ENCODE data around the gene MIA.
"Not testable (repeated sequence)": the region's sequence is repeated elsewhere in the genome, so short reads cannot be mapped to it uniquely, and the experiment has no call there.

Gene MIA

DNA sequence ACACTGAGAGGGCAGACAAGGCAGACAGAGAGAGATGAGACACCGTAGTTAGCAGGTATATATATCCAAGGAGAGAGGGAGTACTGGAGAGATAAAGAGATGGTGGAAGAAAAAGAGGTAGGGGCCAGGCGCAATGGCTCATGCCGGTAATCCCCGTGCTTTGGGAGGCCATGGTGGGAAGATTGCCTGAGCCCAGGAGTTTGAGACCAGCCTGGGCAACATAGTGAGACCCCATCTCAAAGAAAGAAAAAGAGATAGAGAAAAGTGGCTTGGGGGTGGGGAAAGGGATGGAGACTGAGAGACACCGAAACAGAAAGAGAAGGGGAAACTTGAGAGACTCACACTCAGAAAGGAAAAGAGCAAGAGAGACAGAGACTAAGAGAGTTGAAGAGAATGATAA, 5.3 kb downstream of the MIA start:
- no peak for DNase-seq (ENCODE audit: low spot score)

DNA sequence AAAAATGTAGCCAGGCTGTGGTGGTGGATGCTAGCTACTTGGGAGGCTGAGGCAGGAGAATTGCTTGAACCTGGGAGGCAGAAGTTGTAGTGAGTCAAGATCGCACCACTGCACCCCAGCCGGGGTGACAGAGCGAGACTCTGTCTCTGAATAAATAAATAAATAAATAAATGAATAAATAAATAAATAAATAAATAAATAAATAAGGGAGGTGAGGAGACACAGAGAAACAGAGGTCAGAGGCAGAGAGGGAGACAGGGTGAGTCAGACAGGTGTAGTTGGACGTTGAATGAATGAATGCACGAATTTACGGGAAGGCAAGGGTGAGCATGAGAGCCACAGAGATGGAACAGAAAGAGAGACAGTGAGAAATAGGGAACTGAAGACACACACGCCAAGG, 5.8 kb downstream of the MIA start:
- DNase-seq (ENCODE audit: low spot score), result no peak

DNA sequence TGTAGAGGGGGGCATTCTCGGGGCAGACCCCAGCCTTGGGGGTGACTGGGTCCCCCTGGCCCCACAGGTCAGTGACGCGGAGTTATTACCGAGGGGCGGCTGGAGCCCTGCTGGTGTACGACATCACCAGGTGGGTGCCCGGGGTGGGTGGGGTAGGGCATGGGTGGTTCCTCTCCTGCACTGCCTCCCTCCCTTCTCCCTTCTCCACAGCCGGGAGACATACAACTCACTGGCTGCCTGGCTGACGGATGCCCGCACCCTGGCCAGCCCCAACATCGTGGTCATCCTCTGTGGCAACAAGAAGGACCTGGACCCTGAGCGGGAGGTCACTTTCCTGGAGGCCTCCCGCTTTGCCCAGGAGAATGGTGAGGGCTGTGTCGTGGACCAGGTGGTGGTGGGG, 8.4 kb downstream of the MIA start:
- DNase-seq (ENCODE audit: low spot score), result no peak

DNA sequence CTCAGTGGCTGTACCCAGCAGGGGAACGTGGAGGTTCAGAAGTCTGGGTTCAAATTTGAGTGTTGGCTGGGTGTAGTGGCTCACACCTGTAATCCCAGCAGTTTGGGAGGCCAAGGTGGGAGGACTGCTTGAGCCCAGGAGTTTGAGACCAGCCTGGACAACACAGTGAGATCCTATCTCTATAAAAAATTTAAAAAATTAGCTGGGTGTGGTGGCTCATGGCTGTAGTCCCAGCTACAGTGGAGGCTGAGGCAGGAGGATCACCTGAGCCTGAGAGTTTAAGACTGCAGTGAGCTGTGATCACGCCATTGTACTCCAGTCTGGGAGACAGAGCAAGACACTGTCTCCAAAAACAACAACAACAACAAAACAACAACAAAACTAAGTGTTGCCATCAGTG, 8.8 kb downstream of the MIA start:
- DNase-seq (ENCODE audit: low spot score), result not testable (repeated sequence)

DNA sequence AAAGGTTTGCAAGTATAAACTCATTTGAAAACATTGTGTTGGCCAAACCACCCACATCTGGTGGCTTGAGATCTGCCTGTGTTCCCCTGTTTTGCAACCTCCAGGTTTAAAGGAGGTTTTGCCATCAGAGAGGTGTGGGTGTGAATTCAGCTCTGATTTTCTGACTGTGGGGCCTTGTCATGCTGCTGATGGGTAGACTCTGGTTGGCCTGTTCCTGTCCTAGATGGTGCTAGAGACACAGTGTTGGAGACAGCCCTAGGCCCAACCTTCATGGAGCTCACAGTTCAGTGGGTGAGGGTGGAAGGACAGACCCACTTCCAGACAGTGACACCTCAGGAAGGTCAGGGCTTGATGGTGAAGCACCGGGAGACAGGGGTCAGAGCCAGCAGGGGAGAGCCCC, 10.2 kb downstream of the MIA start:
- no peak for DNase-seq (ENCODE audit: low spot score)

DNA sequence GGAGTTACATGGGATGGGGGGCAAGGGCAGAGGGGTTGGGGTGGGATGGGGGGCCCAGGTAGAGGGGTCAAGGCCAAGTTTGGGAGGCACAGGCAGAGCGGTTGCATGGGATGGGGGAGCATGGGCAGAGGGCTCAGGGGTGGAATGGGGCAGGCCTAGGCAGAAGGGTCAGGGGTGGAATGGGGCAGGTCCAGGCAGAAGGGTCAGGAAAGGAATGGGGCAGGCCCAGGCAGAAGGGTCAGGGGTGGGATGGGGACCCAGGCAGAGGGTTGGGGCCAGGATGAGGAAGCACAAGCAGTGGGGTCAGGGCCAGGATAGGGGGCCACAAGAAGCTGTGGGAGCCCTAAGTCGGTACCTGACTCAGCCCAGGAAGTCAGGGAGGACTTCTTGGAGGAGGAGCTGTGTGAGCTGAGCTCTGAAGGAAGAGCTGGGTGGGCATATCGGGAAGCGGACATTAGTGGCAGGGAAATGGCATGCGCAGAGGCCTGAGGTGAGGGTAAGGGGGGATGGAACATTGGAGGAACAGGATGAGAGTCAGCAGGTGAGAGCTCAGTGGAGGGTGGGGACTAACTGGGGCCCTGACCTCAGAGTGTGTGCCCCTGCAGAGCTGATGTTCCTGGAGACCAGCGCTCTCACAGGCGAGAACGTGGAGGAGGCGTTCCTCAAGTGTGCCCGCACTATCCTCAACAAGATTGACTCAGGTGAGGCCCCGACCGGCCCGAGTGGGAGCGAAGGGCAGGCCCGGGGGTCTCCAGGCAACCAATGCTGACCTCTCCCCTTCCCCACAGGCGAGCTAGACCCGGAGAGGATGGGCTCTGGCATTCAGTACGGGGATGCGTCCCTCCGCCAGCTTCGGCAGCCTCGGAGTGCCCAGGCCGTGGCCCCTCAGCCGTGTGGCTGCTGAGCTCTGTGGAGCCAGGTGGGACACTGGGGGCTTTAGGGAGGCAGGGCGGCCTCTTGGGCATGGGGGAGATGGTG, 11.0 kb downstream of the MIA start:
- DNase-seq (ENCODE audit: low spot score), result no peak

DNA sequence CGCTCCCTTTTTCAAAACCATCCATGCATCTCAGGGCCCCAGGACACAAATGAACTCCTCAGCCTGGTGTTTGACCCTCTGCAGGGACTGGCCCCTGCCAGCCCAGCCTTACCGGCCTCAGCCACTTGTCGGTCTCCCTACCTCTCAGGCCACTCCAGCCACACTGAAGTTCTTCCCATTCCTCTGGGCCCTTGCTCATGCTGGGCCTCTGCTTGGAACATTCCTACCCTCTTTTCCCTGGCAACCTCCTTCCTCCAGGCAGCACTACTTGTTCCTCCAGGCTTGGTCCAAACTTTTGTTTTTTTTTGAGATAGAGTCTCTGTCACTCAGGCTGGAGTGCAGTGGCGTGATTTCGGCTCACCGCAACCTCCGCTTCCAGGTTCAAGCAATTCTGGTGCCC, 16.0 kb downstream of the MIA start:
- no peak for DNase-seq (ENCODE audit: low spot score)

DNA sequence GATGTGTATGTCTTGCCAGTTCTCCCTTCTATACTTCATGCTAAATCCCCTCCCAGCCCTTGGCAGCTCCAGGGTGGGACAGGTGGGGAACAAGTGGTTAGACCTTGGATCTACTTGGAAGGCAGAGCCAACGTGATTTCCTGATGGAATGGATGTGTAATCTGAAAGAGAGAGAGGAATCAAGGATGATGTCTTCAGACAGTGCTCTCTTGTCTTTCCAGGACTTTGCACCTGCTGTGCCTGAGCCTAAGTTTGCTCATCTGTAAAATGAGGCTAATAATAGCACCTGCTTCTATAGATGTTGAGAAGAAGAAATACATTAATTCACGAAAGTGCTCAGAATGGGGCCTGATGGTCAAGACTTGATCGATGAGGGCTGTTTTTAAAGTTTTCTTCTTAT, 16.7 kb downstream of the MIA start:
- no peak for DNase-seq (ENCODE audit: low spot score)

DNA sequence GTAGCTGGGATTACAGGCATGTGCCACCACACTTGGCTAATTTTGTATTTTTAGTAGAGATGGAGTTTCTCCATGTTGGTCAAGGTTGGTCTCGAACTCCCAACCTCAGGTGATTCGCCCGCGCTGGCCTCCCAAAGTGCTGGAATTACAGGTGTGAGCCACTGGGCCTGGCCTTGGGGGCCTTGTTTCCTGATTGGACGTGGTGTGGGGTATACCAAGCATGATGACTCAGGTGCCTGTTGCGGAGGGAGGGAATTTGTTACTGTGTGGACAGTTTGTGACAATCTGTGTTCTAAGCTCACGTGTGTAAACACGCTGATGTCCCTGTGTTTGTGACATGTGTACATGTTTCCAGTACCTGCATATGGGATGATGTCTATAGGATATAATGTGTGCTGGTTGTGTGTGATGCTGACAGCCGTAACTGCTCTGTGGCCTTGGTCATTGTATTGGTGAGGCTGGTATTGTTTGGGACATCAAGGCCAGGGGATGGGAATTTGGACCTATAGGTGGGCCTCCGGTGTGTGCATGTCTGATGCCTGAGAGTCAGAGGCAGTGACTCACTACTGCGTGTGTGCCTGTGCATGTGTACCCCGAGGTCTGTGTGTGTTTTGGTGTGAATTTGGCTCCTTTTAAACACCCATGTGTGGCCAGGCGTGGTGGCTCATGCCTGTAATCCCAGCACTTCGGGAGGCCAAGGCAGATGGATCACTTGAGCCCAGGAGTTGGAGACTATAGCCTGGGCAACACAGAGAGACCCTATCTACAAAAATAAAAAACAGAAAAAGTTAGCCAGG, 22.0 kb downstream of the MIA start:
- DNase-seq (ENCODE audit: low spot score), result no peak

DNA sequence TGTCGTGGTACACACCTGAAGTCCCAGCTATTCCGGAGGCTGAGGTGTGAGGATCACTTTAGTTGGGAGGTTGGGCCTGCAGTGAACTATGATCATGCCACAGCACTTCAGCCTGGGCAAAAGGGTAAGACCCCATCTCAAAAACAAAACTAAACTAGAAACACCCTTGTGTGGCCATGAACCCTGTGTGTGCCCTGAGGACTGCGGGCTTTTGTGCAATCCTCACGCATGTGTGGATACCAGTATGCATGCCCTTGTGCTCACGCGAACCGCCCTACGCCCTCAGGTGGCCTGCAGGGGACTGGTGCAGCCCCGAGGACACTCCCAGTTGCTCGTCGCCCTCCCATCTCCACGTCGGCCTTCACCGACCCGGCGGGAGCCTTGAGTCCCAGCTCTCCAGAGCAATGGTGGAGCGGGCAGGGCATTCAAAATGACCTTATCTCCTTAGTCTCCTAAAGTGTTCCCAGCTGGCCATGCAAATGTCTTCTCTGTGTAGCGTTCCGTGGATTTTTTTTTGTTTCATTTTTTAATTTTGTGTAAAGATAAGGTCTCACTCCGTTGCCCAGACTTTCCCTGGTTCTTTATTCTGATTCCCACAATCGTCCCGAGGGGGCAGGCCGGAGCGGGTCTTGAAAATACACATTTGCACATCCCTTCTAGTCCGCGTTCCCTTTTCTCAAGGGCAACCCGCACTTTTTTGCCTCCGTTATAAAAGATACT, 22.8 kb downstream of the MIA start:
- peak; percentile 97 for DNase-seq (ENCODE audit: low spot score)

DNA sequence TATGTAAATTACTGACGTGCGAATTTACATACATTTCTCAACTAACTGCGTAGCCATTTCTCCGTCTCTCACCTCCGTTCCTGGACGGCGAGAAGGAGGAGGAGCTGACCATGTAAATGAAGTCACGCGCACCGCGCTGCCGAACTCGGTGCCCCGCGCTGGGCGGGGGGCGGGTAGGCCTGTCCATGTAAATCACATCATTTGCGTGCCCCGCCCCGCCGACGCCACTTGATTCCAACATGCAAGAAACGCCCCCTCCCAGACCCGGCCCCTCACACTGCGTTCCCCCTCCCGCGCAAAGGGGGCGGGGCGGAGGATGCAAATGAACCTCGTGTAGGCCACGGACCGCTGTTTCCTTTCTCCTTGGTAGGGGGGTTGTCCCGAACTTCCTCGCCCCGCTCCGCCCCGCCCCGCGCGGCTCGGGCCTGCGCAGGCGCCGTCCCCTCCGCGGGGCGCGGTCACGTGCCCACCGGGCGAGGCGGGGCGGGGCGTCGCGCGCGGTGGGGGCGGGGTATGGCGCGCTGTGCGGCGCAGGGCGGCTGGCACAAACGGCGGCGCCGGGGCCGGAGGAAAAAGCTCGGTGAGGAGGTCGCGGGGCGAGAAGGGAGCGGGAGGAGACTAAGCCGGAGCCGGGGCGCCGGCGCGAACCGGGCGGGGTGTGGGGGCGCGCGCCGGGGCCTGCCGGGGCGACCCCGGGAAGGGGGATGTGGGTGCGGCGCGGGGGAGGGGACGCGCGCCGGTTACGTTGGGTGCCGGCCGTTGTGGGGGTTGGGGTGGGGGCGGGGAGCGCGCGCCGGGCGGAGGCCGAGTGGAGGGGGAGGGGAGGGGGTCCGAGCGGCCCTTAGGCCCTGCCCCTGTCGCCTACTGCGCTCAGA, 23.6 kb downstream of the MIA start, which contains the start of gene EGLN2:
EGLN2 (plus strand) TSS at position 509 of the 875 bp plus-strand sequence. CDS start 1,382 bp downstream, outside the sequence.
- DNase-seq (ENCODE audit: low spot score), result peak; percentile 97

DNA sequence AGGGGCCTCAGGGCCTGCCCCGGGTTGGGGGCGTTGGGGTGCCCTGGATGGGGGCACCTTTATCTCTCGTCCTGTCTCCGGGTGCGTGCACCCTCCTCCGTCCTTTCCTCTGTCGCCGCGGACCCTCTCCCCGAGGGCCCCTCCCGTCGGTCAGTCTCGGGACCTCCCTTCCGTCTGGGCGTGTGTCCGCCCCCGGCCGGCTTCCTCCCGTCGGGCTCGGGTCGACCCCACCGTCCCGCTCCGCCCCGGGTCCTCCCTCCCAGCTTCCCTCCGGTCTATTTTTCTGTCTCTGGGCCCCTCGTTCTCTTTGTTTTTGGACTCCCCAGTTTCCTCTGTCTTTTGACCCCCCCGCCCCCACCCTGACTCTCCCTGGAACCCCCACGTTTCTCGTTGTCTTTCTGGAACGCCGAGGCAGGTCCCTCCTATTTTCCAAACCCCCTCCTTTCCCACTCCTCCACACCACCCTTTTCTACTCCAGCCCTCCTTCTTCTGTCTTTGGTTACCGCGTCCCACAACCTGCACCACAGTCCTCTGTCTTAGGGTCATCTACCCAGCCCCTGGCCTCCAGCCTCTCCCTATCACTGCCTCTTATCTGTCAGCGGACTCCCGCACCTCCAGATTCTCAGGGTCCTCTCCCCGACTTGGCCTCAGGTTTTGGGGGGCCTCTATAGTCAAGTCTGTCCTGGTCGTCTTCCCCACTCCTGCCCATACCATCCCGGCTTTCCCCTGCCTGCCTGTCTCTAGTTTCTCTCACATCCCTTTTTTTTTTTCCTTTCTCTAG, 24.4 kb downstream of the MIA start:
- peak; percentile 50 for DNase-seq (ENCODE audit: low spot score)

DNA sequence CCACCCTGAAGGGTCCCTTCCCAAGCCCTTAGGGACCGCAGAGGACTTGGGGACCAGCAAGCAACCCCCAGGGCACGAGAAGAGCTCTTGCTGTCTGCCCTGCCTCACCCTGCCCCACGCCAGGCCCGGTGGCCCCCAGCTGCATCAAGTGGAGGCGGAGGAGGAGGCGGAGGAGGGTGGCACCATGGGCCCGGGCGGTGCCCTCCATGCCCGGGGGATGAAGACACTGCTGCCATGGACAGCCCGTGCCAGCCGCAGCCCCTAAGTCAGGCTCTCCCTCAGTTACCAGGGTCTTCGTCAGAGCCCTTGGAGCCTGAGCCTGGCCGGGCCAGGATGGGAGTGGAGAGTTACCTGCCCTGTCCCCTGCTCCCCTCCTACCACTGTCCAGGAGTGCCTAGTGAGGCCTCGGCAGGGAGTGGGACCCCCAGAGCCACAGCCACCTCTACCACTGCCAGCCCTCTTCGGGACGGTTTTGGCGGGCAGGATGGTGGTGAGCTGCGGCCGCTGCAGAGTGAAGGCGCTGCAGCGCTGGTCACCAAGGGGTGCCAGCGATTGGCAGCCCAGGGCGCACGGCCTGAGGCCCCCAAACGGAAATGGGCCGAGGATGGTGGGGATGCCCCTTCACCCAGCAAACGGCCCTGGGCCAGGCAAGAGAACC, 25.1 kb downstream of the MIA start:
- DNase-seq (ENCODE audit: low spot score), result no peak

DNA sequence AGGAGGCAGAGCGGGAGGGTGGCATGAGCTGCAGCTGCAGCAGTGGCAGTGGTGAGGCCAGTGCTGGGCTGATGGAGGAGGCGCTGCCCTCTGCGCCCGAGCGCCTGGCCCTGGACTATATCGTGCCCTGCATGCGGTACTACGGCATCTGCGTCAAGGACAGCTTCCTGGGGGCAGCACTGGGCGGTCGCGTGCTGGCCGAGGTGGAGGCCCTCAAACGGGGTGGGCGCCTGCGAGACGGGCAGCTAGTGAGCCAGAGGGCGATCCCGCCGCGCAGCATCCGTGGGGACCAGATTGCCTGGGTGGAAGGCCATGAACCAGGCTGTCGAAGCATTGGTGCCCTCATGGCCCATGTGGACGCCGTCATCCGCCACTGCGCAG, 25.7 kb downstream of the MIA start:
- no peak for DNase-seq (ENCODE audit: low spot score)

DNA sequence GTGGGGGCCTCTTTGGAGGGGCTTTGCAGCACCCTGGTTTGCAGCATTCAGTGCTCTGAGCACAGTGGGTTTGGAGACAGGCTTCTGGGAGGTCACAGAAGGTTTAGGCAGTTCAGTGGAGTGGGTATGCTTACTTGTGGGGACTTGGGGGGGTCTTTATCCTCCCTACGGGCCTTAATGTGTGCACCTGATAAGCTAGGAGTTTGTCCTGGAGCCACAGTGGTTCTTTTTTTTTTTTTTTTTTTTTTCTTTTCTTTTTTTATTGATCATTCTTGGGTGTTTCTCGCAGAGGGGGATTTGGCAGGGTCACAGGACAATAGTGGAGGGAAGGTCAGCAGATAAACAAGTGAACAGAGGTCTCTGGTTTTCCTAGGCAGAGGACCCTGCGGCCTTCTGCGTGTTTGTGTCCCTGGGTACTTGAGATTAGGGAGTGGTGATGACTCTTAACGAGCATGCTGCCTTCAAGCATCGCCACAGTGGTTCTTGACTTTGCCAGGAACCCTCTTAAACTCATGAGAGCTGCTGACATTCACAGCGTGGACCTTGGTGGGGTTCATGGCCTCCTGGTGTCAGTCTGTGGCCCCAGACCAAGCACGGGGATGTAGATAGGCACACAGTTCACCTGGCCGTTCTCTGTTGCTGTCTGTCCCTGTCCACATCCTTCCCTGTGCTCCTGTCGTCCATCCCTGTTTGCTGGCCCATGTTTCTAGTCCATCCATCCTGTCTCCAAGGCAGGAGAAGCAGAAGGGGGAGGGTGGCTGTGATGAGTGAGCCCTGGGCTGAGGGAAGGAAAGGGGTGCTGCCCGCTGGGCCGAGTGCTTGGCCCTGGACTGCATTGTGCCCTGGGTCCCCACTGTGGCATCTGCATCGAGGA, 26.3 kb downstream of the MIA start:
- DNase-seq (ENCODE audit: low spot score), result no peak

DNA sequence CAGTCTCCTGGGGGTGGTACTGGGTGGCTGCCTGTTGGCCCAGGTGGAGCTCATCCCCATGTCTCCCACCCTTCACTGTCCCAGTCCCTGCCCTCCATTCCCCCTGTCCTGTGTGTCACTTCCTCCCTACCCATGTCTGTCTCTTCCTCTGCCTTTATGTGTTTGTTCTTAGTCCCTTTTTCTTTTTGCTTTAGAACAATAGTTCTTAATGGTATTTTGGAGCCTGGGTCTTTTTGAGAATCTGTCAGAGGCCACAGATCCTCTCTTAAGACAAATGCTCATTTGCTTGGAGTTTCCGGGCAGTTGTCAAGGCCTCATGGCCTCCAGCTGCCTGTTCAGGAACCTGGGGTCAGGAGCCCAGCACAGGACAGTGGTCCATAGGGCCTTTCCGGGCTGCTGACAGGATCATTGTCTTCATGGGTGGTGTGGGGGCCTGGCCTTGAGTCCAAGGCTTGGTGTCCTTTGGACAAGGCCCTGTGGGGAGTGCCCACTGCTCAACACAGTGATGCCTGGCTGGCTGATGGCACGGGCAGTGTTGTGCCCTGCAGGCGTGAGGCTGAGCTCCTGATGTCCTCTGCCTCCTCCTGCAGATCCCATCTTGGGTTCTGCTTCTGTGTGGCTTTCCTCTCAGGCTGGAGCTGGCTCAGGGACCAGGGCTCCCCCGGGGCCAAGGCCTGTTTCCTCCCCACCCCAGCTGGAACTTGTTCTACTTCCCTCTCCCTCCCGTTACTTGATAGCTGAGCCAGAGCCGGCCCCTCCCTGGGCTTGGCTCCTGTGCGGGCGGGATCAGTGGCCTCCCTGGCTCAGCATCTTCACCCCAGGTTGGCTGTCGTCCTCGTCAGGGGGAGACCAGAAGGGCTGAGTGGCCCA, 27.2 kb downstream of the MIA start:
- no peak for DNase-seq (ENCODE audit: low spot score)

DNA sequence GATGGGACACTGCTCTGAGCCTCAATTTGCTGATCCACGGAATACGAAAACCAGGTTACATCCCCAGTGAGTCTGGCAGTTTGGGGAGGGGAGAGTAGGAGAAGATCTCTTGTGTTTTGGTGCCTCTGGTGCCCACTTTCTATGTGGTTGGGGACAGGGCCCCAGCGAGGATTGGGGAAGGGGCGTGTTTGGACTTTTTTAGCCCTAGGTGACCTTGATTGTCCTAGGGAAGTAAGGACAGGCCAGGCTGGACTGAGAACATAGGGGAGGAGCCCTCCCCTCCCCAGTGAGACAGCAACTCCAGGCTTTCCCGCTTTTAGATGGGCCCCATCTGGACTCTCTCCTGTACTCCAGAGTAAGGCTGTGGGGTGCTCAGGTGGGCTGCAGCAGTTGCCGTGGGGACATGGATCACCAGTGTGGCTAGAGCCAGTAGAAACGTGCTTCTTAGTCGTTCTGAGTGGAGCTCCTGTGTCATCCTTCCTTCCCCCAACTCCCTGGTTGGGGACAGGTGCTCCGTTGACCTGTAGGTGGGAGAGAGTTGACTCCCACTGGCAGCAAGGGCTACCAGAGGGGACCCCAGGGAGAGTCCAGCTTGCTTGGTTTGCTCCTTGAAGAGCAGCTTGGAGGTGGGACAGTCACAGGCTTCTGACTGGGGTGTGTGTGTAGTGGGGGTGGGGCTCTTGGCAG, 28.0 kb downstream of the MIA start:
- DNase-seq (ENCODE audit: low spot score), result no peak
